GM20000 (cell line): Measurements from ENCODE around the gene SYNPO2.
"Not testable (repeated sequence)": the region's sequence is repeated elsewhere in the genome, so short reads cannot be mapped to it uniquely, and the experiment has no call there.

Source experiments
- DNase-seq: peaks from one replicate; pipeline ENCODE4 v3.0.0; 2012; ENCODE audit warnings: low spot score
- TF ChIP-seq, protein P1 (sequence below): IDR thresholded peaks from 2 replicates; pipeline ENCODE4 v1.5.1; 2012; ENCODE audit warnings: mild to moderate bottlenecking, control low read depth; ENCODE audit errors: extremely low read depth, missing control alignments

Gene SYNPO2

DNA sequence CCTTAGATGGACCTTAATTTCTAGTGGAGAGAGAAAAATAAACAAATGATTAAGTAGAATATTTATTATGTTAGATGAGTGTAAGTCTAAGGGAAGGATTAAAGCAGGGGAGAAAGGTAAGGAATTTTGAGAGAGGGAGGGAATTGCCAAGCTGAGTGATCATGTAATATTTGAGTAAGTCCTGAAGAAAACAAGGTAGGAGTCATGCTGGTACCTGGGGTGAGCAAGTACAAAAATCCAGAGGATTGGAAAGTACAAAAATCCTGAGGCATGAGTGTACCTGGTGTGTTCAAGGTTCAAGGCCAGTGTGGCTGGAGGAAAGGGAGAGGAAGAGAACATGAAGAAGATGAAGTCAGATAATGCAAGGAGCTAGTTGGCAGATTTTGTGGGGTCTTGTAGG, 159.8 kb downstream of the SYNPO2 start:
- no peak for DNase-seq
- TF ChIP-seq, protein P1, sequence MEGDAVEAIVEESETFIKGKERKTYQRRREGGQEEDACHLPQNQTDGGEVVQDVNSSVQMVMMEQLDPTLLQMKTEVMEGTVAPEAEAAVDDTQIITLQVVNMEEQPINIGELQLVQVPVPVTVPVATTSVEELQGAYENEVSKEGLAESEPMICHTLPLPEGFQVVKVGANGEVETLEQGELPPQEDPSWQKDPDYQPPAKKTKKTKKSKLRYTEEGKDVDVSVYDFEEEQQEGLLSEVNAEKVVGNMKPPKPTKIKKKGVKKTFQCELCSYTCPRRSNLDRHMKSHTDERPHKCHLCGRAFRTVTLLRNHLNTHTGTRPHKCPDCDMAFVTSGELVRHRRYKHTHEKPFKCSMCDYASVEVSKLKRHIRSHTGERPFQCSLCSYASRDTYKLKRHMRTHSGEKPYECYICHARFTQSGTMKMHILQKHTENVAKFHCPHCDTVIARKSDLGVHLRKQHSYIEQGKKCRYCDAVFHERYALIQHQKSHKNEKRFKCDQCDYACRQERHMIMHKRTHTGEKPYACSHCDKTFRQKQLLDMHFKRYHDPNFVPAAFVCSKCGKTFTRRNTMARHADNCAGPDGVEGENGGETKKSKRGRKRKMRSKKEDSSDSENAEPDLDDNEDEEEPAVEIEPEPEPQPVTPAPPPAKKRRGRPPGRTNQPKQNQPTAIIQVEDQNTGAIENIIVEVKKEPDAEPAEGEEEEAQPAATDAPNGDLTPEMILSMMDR: no peak

DNA sequence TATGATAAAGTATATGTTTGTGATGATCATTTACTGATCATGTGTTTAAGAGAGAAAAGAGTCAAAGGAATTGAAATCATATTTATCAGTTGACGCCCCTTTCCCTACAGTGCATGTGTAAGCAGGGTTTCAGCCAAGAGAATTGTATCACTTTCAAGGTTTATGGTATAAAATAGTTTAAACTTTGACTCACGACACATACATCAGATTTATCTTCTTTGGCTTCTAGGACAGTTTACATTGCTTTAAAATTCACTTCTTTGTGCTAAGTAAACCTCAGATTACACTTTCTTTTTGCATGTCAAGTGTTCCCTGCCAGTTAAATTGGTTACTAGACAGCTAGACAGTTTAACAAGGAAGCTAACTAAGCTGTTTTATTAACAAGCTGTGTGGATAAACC, 160.7 kb downstream of the SYNPO2 start:
- TF ChIP-seq, protein P1: no peak
- DNase-seq: no peak

DNA sequence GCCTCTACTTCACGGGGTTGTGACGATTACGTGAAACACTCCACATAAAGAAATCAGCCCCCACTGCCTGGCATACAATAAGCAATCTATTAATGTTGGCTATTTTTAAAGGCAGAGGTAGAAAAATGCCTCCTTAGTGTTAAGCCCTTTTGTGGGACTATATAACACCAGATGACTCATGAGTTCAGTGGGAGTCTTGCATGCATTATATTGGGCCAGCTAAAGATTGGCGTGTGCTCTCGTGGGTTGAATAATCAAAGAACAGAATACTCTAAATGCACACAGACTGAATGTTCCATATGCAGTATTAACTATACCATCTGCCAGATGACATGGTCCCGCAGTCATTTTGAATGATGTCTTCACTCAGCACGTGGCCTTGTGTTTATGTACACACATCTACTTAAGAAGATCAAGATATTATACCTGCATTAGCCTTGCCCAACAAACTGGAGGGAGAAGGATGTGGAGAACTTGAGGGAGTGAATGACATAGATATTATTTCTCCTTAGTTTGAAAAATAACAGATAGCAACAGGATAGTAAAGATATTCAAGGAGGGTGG, 162.0 kb downstream of the SYNPO2 start:
- TF ChIP-seq, protein P1: no peak
- DNase-seq: no peak

DNA sequence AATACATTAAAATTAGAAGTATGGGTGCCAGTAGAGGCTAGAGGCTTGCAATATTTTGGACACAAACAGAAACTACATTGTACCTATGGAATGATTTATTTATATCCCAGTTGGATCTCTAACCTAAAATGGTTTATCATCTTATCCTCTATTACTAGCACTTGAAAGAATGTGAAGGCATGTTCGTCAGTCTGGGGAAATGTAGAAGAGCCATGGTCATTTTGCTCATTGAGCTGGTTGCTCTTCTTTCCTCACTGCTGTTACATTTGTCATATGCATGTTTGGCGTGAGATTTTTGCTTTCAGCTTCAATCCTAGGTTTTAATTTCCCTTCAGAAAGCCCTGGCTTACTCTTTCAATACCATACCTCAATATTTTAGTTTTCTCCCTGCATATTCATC, 164.6 kb downstream of the SYNPO2 start:
- TF ChIP-seq, protein P1: no peak
- no peak for DNase-seq

DNA sequence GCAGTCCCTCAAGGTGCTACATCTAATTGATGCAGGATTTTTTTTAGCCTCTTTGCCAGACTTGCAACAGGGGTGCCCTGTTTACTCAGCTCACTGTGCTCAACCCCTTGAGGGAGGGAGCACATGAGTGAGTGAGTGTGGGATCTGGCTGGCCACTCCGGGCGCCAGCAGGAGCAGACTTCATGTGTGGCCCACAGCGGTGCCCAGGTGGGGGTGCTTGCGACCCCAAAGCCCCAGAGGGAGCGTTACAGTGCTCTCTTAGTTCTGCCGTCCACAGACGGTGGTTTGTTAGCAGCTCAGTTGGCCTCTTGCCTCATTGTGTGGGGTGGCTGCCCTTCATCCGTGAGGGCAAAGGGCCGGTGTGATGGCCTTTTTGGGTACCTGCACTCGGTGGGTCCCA, 165.3 kb downstream of the SYNPO2 start:
- TF ChIP-seq, protein P1: no peak
- no peak for DNase-seq

DNA sequence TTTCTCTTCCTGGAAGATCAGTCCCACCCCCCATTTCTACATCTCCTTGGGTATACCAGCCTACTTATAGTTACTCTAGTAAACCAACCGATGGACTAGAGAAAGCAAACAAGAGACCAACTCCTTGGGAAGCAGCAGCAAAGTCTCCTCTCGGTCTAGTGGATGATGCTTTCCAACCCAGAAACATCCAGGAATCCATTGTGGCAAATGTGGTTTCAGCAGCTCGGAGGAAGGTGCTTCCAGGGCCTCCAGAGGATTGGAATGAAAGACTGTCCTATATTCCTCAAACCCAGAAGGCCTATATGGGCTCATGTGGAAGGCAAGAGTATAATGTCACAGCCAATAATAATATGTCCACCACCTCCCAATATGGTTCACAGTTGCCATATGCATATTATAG, 168.8 kb downstream of the SYNPO2 start:
- TF ChIP-seq, protein P1: no peak
- DNase-seq: no peak

DNA sequence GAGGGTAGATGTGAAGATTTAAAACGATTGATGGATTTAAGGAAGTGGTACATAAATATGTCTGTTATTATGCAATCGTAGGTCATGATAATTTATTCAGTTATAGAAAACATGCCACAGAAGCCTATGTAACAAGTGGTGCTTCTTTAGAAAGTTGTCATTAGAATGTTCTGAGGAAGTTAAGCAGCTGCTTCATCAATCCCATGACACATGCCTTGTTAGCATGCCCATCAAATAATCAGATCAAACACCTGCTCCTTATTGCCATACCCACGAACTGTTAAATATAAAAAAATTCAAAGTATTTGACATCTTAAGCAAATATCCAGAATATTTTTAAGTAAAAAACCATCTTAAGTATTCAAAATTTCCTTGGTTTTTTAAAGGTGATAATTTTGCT, 170.6 kb downstream of the SYNPO2 start:
- DNase-seq: no peak
- TF ChIP-seq, protein P1: no peak

DNA sequence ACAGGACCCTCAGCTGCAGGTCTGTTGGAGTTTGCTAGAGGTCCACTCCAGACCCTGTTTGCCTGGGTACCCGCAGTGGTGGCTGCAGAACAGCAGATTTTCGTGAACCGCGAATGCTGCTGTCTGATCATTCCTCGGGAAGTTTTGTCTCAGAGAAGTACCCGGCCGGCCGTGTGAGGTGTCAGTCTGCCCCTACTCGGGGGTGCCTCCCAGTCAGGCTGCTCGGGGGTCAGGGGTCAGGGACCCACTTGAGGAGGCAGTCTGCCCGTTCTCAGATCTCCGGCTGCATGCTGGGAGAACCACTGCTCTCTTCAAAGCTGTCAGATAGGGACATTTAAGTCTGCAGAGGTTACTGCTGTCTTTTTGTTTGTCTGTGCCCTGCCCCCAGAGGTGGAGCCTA, 178.5 kb downstream of the SYNPO2 start:
- not testable (repeated sequence) for DNase-seq

DNA sequence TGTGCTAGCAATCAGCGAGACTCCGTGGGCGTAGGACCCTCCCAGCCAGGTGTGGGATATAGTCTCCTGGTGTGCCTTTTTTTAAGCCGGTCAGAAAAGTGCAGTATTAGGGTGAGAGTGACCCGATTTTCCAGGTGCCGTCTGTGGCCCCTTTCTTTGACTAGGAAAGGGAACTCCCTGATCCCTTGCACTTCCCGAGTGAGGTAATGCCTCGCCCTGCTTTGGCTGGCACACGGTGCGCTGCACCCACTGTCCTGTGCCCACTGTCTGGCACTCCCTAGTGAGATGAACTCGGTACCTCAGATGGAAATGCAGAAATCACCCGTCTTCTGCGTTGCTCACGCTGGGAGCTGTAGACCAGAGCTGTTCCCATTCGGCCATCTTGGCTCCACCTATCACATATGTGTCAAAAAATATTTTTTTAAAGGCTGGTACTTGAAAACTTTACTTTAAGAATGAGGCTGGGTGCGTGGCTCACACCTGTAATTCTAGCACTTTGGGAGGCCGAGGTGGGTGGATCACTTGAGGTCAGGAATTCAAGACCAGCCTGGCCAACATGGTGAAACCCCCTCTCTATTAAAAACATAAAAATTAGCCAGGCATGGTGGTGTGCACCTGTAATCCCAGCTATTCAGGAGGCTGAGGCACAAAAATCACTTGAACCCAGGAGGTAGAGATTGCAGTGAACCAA, 179.2 kb downstream of the SYNPO2 start:
- not testable (repeated sequence) for DNase-seq
